ENCODE measurements around the gene PLPPR2. TPM values are rescaled to one million over a fixed set of nuclear protein-coding genes. Genes with fewer than 3 reads are reported as not detected.

The PLPPR2 gene
- polyA plus RNA-seq, 1 donor from 2014 or later = 44.1 TPM

GRCh38 chr19:11375143-11375948, 20.1 kb downstream of the PLPPR2 start:
- Histone ChIP-seq H2AFZ (ENCODE audit: low read depth, low read length) (peak overlapping the region; percentile 36), H4K20me1 (ENCODE audit: insufficient read depth) (no peaks in the 10 kb centered on the region), H3K9me3 (ENCODE audit: low read length) (no peaks in the 10 kb centered on the region), H3K9ac (ENCODE audit: low read length) (peak overlapping the region; percentile 66), H3K27ac (ENCODE audit: low read length) (peak overlapping the region; percentile 100), H3K4me3 (ENCODE audit: low read length) (peak overlapping the region; percentile 71), H3K27me3 (ENCODE audit: insufficient read depth, low read depth, low read length) (no peaks in the 10 kb centered on the region), H3K9me2 (ENCODE audit: insufficient read depth, low read length) (no peaks in the 10 kb centered on the region), H3K36me3 (ENCODE audit: insufficient read depth, low read length) (no peaks in the 10 kb centered on the region), H3F3A (ENCODE audit: insufficient read depth, low read length, poor library complexity, severe bottlenecking) (peaks cover 9% of the 10 kb centered on the region), H3K4me2 (ENCODE audit: low read length) (peak overlapping the region; percentile 43), H3K79me2 (replicated peaks; ENCODE audit: insufficient read depth, low read length) (no peaks in the 10 kb centered on the region)
- TF ChIP-seq TAF1 (IDR thresholded peaks at IDR 0.05; ENCODE audit: low read depth) = no peak
- no peak for TF ChIP-seq MXI1 (conservative IDR thresholded peaks at IDR 0.05; ENCODE audit: poor library complexity, severe bottlenecking)
- TF ChIP-seq, protein P1, sequence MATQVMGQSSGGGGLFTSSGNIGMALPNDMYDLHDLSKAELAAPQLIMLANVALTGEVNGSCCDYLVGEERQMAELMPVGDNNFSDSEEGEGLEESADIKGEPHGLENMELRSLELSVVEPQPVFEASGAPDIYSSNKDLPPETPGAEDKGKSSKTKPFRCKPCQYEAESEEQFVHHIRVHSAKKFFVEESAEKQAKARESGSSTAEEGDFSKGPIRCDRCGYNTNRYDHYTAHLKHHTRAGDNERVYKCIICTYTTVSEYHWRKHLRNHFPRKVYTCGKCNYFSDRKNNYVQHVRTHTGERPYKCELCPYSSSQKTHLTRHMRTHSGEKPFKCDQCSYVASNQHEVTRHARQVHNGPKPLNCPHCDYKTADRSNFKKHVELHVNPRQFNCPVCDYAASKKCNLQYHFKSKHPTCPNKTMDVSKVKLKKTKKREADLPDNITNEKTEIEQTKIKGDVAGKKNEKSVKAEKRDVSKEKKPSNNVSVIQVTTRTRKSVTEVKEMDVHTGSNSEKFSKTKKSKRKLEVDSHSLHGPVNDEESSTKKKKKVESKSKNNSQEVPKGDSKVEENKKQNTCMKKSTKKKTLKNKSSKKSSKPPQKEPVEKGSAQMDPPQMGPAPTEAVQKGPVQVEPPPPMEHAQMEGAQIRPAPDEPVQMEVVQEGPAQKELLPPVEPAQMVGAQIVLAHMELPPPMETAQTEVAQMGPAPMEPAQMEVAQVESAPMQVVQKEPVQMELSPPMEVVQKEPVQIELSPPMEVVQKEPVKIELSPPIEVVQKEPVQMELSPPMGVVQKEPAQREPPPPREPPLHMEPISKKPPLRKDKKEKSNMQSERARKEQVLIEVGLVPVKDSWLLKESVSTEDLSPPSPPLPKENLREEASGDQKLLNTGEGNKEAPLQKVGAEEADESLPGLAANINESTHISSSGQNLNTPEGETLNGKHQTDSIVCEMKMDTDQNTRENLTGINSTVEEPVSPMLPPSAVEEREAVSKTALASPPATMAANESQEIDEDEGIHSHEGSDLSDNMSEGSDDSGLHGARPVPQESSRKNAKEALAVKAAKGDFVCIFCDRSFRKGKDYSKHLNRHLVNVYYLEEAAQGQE (IDR thresholded peaks at IDR 0.05; ENCODE audit: borderline replicate concordance) = no peak
- no peak for TF ChIP-seq POLR2AphosphoS5 (IDR thresholded peaks at IDR 0.05)
- TF ChIP-seq EZH2 (IDR thresholded peaks at IDR 0.05; ENCODE audit: borderline replicate concordance, insufficient read depth, low read length, poor library complexity, severe bottlenecking) = no peak
- TF ChIP-seq SMC3 (conservative IDR thresholded peaks at IDR 0.05; ENCODE audit: poor library complexity) = no peak

GRCh38 chr19:11377237-11377636, 22.0 kb downstream of the PLPPR2 start:
- H3K4me3 ChIP-seq (ENCODE audit: low read length) = no peak overlapping the region
- H3F3A ChIP-seq (ENCODE audit: insufficient read depth, low read length, poor library complexity, severe bottlenecking) = peaks cover 9% of the 10 kb centered on the region
- H3K36me3 ChIP-seq (ENCODE audit: insufficient read depth, low read length) = no peaks in the 10 kb centered on the region
- TF ChIP-seq TAF1 (IDR thresholded peaks at IDR 0.05; ENCODE audit: low read depth) (no peak), POLR2AphosphoS5 (IDR thresholded peaks at IDR 0.05) (no peak), RAD21 (conservative IDR thresholded peaks at IDR 0.05) (no peak), CTCF (IDR thresholded peaks at IDR 0.05; ENCODE audit: poor library complexity, severe bottlenecking) (no peak), EZH2 (IDR thresholded peaks at IDR 0.05; ENCODE audit: borderline replicate concordance, insufficient read depth, low read length, poor library complexity, severe bottlenecking) (no peak), MXI1 (conservative IDR thresholded peaks at IDR 0.05; ENCODE audit: poor library complexity, severe bottlenecking) (no peak), SMC3 (conservative IDR thresholded peaks at IDR 0.05; ENCODE audit: poor library complexity) (no peak), EP300 (conservative IDR thresholded peaks at IDR 0.05; ENCODE audit: poor library complexity, severe bottlenecking) (no peak)
- TF ChIP-seq, protein P1 (IDR thresholded peaks at IDR 0.05; ENCODE audit: borderline replicate concordance) = no peak
- H3K4me2 ChIP-seq (ENCODE audit: low read length) = no peak overlapping the region
- no peaks in the 10 kb centered on the region for H3K9me3 ChIP-seq (ENCODE audit: low read length)
- H3K9ac ChIP-seq (ENCODE audit: low read length) = no peak overlapping the region
- H3K27ac ChIP-seq (ENCODE audit: low read length) = no peak overlapping the region
- H3K79me2 ChIP-seq (replicated peaks; ENCODE audit: insufficient read depth, low read length) = no peaks in the 10 kb centered on the region
- peaks cover 5% of the 10 kb centered on the region for H3K27me3 ChIP-seq (ENCODE audit: insufficient read depth, low read depth, low read length)
- no peaks in the 10 kb centered on the region for H4K20me1 ChIP-seq (ENCODE audit: insufficient read depth)
- no peaks in the 10 kb centered on the region for H3K9me2 ChIP-seq (ENCODE audit: insufficient read depth, low read length)
- H2AFZ ChIP-seq (ENCODE audit: low read depth, low read length) = no peak overlapping the region
